Measurements from ENCODE around the gene DCDC2C. TPM values are rescaled to one million over a fixed set of nuclear protein-coding genes. Genes with fewer than 3 reads are reported as not detected.

DCDC2C gene
- total and polyA plus RNA-seq, 9 of the 15 experiments (the other 6 are each of a cell fraction or from before 2014, with no cell fraction given): not detected

DNA sequence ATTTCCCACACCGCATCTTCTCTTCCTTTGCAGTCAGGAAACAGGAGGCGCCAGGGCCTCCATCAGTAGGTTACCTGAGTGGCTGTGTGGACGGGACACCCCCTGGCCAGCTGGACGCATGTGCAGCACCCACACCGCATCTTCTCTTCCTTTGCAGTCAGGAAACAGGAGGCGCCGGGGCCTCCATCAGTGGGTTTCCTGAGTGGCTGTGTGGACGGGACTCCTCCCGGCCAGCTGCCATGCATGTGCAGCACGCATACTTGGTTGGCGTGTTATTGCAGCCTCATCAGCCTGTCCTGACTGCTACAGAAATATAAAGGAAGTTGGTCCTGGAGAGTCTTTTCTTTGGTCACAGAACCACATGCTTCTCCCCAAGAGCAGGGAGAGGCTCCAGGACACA is 74.6 kb downstream of the DCDC2C start:
- ChIA-PET POLR2A (interaction anchor here (1.1 to 1.2 kb wide), 2 partner anchors 10 to 19 kb away, joined by 3 to 4 read pairs; no protein-coding TSS in a partner anchor), CTCF (ENCODE audit: low intra/inter-chr PET ratio) (no interaction called here)
- H3K9me3 ChIP-seq (replicated peaks; ENCODE audit: control insufficient read depth, insufficient read depth, low read depth, low read length): no peaks in the 10 kb centered on the region
- H3K4me1 ChIP-seq (replicated peaks in 1 of 2; ENCODE audit: control insufficient read depth in 2 of 2, insufficient read depth in 2 of 2, low read length in 2 of 2): no peaks in the 10 kb centered on the region
- no peak overlapping the region for H3K4me2 ChIP-seq (ENCODE audit: insufficient read depth, low read length)
- H2AFZ ChIP-seq (ENCODE audit: low read depth, low read length): no peak overlapping the region
- 0% methylated on average over 10 of the region's 11 CpGs for WGBS (ENCODE audit: insufficient coverage, low coverage, missing lambda C conversion rate)
- no peak overlapping the region for H3K4me3 ChIP-seq
- in situ Hi-C loops (cut with MboI): no loop called here
- H3K79me2 ChIP-seq (ENCODE audit: control insufficient read depth, insufficient read depth, low read length): no peaks in the 10 kb centered on the region
- no peak overlapping the region for H3K27ac ChIP-seq (ENCODE audit: extremely low read depth, low read depth, low read length)
- DNase-seq (ENCODE audit: extremely low read depth in 1 of 4, low spot score in 3 of 4) (no peak), FAIRE-seq (no peak), ATAC-seq (no peak)
- no peaks in the 10 kb centered on the region; the same call in 1 of the 2 replicates for H4K20me1 ChIP-seq (replicated peaks; ENCODE audit: control insufficient read depth, insufficient read depth, low read length)
- H3K36me3 ChIP-seq (ENCODE audit: control insufficient read depth, insufficient read depth, low read length): no peaks in the 10 kb centered on the region
- no TSS peak for BruUV-seq (replicated peaks)
- peaks cover 7 to 24% of the 10 kb centered on the region in 2 experiments; a peak in 3 of 5 replicates for H3K27me3 ChIP-seq (ENCODE audit: control insufficient read depth in 2 of 2, insufficient read depth in 2 of 2, low read length in 2 of 2)
- H3K9me1 ChIP-seq (ENCODE audit: control insufficient read depth, insufficient read depth, low read length): no peaks in the 10 kb centered on the region
- H3K9ac ChIP-seq (ENCODE audit: insufficient read depth in 1 of 2, low read depth in 2 of 2, low read length in 2 of 2): no peak overlapping the region
- intact Hi-C loops (cut with micrococcal nuclease): no loop called here
- TF ChIP-seq ZEB2 (IDR thresholded peaks at IDR 0.05) (no peak), ELF4 (CRISPR knock-in tag; IDR thresholded peaks at IDR 0.05) (no peak), ZNF217 (CRISPR knock-in tag; IDR thresholded peaks at IDR 0.05) (no peak), ELK1 (CRISPR knock-in tag; IDR thresholded peaks at IDR 0.05) (no peak), HLTF (IDR thresholded peaks at IDR 0.05) (no peak), ZNF668 (CRISPR knock-in tag; IDR thresholded peaks at IDR 0.05) (no peak), ZNF24 (IDR thresholded peaks at IDR 0.05) (no peak), ZFP91 (CRISPR knock-in tag; IDR thresholded peaks at IDR 0.05) (no peak), REST (IDR thresholded peaks at IDR 0.05; ENCODE audit: borderline replicate concordance) (no peak), REST (CRISPR knock-in tag; IDR thresholded peaks at IDR 0.05; ENCODE audit: low read depth) (no peak)
- TF ChIP-seq, protein P1, sequence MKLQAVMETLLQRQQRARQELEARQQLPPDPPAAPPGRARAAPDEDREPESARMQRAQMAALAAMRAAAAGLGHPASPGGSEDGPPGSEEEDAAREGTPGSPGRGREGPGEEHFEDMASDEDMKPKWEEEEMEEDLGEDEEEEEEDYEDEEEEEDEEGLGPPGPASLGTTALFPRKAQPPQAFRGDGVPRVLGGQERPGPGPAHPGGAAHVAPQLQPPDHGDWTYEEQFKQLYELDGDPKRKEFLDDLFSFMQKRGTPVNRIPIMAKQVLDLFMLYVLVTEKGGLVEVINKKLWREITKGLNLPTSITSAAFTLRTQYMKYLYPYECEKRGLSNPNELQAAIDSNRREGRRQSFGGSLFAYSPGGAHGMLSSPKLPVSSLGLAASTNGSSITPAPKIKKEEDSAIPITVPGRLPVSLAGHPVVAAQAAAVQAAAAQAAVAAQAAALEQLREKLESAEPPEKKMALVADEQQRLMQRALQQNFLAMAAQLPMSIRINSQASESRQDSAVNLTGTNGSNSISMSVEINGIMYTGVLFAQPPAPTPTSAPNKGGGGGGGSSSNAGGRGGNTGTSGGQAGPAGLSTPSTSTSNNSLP (IDR thresholded peaks at IDR 0.05; ENCODE audit: borderline replicate concordance, low read depth, low read length): no peak
